DMS79 (cell line): ENCODE results near the gene HACD2.

Experiments used
- DNase-seq: peaks from one replicate; lab custom pipeline; 2025; lab: John Stamatoyannopoulos, UW

HACD2 gene

DNA sequence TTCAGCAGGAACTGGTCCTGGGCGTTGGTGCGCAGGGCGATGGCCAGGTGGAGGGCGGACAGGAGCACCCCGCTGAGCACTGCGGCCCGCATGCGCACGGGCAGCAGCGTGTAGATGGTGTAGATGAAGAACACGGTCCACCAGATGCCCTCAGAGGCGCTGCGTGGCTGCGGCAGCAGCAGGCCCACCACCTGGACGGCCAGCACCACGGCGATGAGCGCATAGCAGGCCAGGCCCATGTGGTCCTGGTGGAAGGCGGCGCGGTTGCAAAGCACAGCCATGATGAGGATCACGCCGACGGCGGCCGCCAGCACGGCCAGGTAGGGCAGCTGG, 137.5 kb downstream of the HACD2 start:
- no peak for DNase-seq

GRCh38 chr3:123446610-123447109, 138.2 kb downstream of the HACD2 start:
- DNase-seq: no peak

- no peak for DNase-seq
These were observed 138.6 kb downstream of the HACD2 start for GRCh38 chr3:123446210-123446609.

DNA sequence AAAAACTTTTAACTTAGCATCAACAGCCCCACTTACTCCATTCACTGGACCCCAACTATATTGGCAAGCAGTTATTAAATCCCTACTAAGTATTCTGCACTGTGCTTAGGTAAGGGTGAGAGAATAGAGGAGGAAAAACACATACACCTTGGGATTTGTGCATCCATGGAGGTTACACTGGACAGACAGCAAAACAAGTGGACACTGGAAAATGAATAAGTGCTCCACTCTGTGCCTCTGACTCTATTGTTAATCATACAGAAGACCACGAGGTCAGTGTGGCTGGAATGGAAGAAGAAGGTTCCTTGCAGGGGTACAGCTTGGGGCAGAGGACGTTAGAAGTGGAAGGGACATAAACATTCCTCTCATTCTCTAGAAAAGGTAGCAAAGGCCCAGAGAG, 139.2 kb downstream of the HACD2 start:
- no peak for DNase-seq

DNA sequence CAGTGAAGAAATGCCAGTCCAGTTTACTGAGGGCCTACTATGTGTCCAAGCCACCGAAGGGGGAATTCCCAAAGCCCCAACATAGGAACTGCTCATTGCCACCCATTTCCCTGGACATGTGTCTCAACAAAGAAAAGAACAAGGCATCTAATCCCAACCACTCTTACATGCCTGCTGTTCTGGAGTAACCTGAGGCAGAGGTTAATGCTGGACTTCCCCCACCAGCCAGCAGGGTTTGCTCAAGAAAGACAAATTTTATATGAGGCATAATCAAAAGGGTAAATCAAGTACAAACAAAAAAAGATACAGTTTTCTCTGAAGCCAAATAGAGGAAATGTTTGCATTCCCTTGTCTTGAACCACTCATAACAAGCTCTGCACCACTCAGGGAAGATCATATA, 140.1 kb downstream of the HACD2 start:
- no peak for DNase-seq

GRCh38 chr3:123444023-123444422, 140.8 kb downstream of the HACD2 start:
- DNase-seq: no peak

DNA sequence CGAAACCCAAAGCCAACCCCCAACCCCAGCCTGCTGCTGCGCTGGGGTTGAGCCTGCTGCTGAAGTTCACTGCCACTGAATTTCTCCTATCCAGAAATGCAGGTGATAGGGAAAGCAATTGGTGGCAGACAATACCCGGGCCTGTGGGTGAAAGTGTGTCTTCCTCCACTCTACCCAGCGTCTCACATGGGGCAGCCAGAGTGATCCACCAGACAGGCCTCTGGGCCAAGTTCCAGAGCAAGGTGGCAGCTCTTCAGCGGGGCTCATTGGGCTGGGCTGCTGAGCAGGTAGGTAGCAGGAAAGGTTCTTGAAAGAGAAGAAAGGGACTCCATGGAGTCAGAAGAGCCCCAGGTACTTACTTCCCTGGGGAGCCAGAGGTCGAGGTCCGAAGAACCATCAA, 141.9 kb downstream of the HACD2 start:
- no peak for DNase-seq

GRCh38 chr3:123442125-123442524, 142.7 kb downstream of the HACD2 start:
- DNase-seq: no peak
